Activated naive CD4-positive, alpha-beta T cell treated with anti-CD3 and anti-CD28 coated beads, Interleukin-2, amount 50 U/mL, for 72 hours (primary cell): ENCODE data around the gene RNF2. TPM values are rescaled to one million over a fixed set of nuclear protein-coding genes. Genes with fewer than 3 reads are reported as not detected.
A peak's percentile ranks its signal among the peaks of the same experiment; 100 is the strongest.

ENCODE experiments used
- ATAC-seq, 2 donors: fragments of 150-1000 bp; cut with Tn5 transposase; 2 replicates each; pipeline ENCODE4 v1.10.0; 2021; ENCODE audit warnings: mild to moderate bottlenecking in 2 of 2, moderate library complexity in 2 of 2
- DNase-seq, 2 donors: peaks; one replicate each; pipeline ENCODE4 v3.0.0; 2021 to 2022; ENCODE audit warnings: low spot score in 2 of 2
- H3K27ac Mint-ChIP-seq, 2 donors: one replicate each; pipeline ENCODE4 v1.8.0; 2022; ENCODE audit warnings: mild to moderate bottlenecking in 2 of 2, mixed read lengths in 2 of 2
- H3K36me3 Mint-ChIP-seq, 2 donors: one replicate each; pipeline ENCODE4 v1.8.0; 2022; ENCODE audit warnings: mixed read lengths in 2 of 2
- H3K9me3 Mint-ChIP-seq, 2 donors: one replicate each; pipeline ENCODE4 v1.8.0; 2022; ENCODE audit warnings: mixed read lengths in 2 of 2
- total RNA-seq, 2 donors: library from RNA; stranded (reverse); gene quantifications; one replicate each; pipeline ENCODE4 v1.2.3, GENCODE V29; 2022

The RNF2 gene
- total RNA-seq, 2 donors from 2014 or later: 14.2 to 20.6 TPM

DNA sequence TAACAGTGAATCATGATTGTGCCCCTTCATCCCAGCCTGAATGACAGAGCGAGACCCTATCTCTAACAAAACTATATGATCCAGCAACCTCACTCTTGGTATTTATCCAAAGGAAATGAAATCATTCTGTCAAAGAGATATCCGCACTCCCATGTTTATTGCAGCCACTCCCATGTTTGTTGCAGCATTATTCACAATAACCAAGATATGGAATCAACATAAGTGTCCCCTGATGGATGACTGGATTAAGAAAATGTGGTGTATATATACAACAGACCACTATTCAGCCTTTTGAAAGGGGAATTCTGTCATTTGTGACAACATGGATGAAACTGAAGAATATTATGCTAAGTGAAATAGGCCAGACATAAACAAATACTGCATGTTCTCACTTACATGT, 67.0 kb downstream of the RNF2 start:
- H3K9me3 Mint-ChIP-seq: peaks cover 14 to 19% of the 10 kb centered on the region in 2 donors
- no peak overlapping the region for H3K27ac Mint-ChIP-seq
- no peak for DNase-seq
- peaks cover 7% of the 10 kb centered on the region in 2 donors for H3K36me3 Mint-ChIP-seq
- no peak for ATAC-seq

DNA sequence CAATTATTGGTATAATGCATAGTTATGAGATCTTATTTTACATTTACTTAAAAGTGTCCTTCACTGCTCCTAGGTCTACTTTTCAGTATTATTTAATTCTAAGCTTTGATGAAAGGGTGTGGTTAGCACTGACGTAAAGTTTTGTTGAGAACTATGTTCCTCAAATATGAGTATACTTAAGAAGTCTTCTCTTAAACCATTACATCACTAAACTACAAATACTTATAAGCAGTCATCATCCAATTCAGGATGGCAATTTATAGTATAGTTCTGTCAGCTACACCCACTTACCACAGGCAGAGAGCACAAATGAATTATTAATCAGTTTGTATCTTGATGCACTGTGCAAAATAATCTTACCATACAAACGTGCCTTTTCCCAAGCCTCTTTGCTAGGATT, 84.3 kb downstream of the RNF2 start:
- peaks cover 10 to 31% of the 10 kb centered on the region in 2 donors for H3K36me3 Mint-ChIP-seq

GRCh38 chr1:185132534-185132933, 87.2 kb downstream of the RNF2 start:
- ATAC-seq (no peak), DNase-seq (no peak)
- Mint-ChIP-seq H3K9me3 (peaks cover 0 to 4% of the 10 kb centered on the region in 2 donors), H3K36me3 (peaks cover 10 to 35% of the 10 kb centered on the region in 2 donors), H3K27ac (no peak overlapping the region)

More for the DNA sequence above, 84.3 kb downstream of the RNF2 start:
- no peak for DNase-seq
- no peak overlapping the region for H3K27ac Mint-ChIP-seq
- no peak for ATAC-seq
- H3K9me3 Mint-ChIP-seq: peaks cover 0 to 4% of the 10 kb centered on the region in 2 donors

- no peak for ATAC-seq
- Mint-ChIP-seq H3K36me3 (peaks cover 9 to 29% of the 10 kb centered on the region in 2 donors), H3K27ac (peak overlapping the region in 1 of 2 donors; percentile 5), H3K9me3 (no peaks in the 10 kb centered on the region)
- DNase-seq: no peak
Measured at GRCh38 chr1:185137896-185138545, 92.7 kb downstream of the RNF2 start.

- ATAC-seq: no peak
- DNase-seq: no peak
- Mint-ChIP-seq H3K27ac (no peak overlapping the region), H3K36me3 (peaks cover 4 to 20% of the 10 kb centered on the region in 2 donors), H3K9me3 (no peaks in the 10 kb centered on the region)
Measured at GRCh38 chr1:185139246-185139645, 93.9 kb downstream of the RNF2 start.

DNA sequence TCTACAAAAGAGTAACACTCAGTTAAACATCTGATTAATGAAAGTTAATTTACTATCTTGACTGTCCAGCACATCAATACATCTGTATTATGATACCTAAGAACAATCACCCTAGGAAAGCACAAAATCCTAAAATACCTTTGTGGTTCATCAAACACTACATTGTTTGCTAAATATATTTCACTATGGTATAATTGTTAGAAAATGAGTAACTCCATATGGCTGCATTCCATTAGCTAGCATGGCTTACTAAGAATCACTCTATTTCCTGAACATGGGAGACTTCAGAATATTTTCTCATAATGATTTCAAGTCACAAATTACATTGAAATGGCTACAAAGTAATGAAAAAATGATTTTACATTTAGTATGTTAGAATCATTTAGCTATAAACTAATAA, 98.9 kb downstream of the RNF2 start:
- DNase-seq (no peak), ATAC-seq (no peak)
- Mint-ChIP-seq H3K9me3 (no peaks in the 10 kb centered on the region), H3K36me3 (peaks cover 9 to 28% of the 10 kb centered on the region in 2 donors), H3K27ac (no peak overlapping the region)

GRCh38 chr1:185151215-185151614, 105.9 kb downstream of the RNF2 start:
- Mint-ChIP-seq H3K36me3 (peaks cover 9 to 22% of the 10 kb centered on the region in 2 donors), H3K27ac (no peak overlapping the region), H3K9me3 (no peaks in the 10 kb centered on the region)
- ATAC-seq (no peak), DNase-seq (no peak)

Other genes starting within 250 kb of the RNF2 start
- 10 to 100 TPM in 1 of 2 donors, 1 to 10 TPM in 1; 3.4 to 19.4 TPM for gene NIBAN1, start 71.0 kb upstream of the RNF2 start, total RNA-seq
- 10 to 100 TPM; 24.9 to 31.6 TPM for gene TRMT1L, start 111.4 kb downstream of the RNF2 start, total RNA-seq
- 1 to 10 TPM; 4.1 to 7.1 TPM for gene SWT1, start 111.6 kb downstream of the RNF2 start, total RNA-seq